Nephron (organoid): Measurements from ENCODE around the gene TSPAN17.

Experiments used
- H3K27ac Mint-ChIP-seq, 3 experiments: 2 replicates each; pipeline ENCODE4 v1.8.0; 2020; ENCODE audit warnings: mixed read lengths in 3 of 3, mild to moderate bottlenecking in 2 of 3, moderate library complexity in 1 of 3
- H3K27me3 Mint-ChIP-seq: 2 replicates; pipeline ENCODE4 v1.8.0; 2021; ENCODE audit warnings: low read depth, mild to moderate bottlenecking, moderate library complexity, mixed read lengths
- H3K36me3 Mint-ChIP-seq: 2 replicates; pipeline ENCODE4 v1.8.0; 2020; ENCODE audit warnings: low read depth, mixed read lengths
- H3K4me1 Mint-ChIP-seq: 2 replicates; pipeline ENCODE4 v1.8.0; 2020; ENCODE audit warnings: mixed read lengths
- H3K4me3 Mint-ChIP-seq, 3 experiments: 2 replicates each; pipeline ENCODE4 v1.8.0; 2020; ENCODE audit warnings: mild to moderate bottlenecking in 3 of 3, mixed read lengths in 3 of 3, moderate library complexity in 2 of 3
- H3K9me3 Mint-ChIP-seq: 2 replicates; pipeline ENCODE4 v1.8.0; 2020; ENCODE audit warnings: mixed read lengths
- TF ChIP-seq, protein P1 (sequence below), 3 experiments: fragments of 200-600 bp; sonication (generic); IDR thresholded peaks; one replicate each; pipeline ENCODE4 v1.5.0; 2021; ENCODE audit warnings: antibody characterized with exemption in 3 of 3; ENCODE audit not compliant: unreplicated experiment in 3 of 3

TSPAN17 gene

DNA sequence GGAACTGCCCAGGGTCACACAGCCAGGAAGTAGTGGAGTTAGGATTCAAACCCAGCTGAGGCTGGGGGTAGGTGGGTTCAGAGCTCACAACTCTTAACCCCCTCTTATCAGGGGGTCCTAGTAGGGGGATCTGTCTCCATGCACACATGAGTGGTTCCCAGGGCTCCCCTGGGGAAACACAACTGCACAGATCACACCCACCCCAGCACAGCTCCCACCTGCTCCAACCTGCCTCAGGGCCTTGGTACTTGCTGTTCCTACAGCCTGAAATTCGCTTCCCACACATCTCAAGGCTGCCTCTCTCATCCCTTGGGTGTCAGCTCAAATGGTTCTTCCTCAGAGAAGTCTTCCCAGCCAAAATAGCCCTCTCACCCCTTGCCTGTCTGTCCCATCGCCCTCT lies 21.8 kb upstream of the TSPAN17 start:
- H3K36me3 Mint-ChIP-seq: no peaks in the 10 kb centered on the region
- no peaks in the 10 kb centered on the region for H3K4me1 Mint-ChIP-seq
- no peak overlapping the region for H3K4me3 Mint-ChIP-seq
- TF ChIP-seq, protein P1, sequence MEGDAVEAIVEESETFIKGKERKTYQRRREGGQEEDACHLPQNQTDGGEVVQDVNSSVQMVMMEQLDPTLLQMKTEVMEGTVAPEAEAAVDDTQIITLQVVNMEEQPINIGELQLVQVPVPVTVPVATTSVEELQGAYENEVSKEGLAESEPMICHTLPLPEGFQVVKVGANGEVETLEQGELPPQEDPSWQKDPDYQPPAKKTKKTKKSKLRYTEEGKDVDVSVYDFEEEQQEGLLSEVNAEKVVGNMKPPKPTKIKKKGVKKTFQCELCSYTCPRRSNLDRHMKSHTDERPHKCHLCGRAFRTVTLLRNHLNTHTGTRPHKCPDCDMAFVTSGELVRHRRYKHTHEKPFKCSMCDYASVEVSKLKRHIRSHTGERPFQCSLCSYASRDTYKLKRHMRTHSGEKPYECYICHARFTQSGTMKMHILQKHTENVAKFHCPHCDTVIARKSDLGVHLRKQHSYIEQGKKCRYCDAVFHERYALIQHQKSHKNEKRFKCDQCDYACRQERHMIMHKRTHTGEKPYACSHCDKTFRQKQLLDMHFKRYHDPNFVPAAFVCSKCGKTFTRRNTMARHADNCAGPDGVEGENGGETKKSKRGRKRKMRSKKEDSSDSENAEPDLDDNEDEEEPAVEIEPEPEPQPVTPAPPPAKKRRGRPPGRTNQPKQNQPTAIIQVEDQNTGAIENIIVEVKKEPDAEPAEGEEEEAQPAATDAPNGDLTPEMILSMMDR (IDR thresholded peaks at IDR 0.05; ENCODE audit: unreplicated experiment in 3 of 3): no peak
- no peak overlapping the region for H3K27ac Mint-ChIP-seq
- H3K27me3 Mint-ChIP-seq: peaks cover 96% of the 10 kb centered on the region
- H3K9me3 Mint-ChIP-seq: no peaks in the 10 kb centered on the region

DNA sequence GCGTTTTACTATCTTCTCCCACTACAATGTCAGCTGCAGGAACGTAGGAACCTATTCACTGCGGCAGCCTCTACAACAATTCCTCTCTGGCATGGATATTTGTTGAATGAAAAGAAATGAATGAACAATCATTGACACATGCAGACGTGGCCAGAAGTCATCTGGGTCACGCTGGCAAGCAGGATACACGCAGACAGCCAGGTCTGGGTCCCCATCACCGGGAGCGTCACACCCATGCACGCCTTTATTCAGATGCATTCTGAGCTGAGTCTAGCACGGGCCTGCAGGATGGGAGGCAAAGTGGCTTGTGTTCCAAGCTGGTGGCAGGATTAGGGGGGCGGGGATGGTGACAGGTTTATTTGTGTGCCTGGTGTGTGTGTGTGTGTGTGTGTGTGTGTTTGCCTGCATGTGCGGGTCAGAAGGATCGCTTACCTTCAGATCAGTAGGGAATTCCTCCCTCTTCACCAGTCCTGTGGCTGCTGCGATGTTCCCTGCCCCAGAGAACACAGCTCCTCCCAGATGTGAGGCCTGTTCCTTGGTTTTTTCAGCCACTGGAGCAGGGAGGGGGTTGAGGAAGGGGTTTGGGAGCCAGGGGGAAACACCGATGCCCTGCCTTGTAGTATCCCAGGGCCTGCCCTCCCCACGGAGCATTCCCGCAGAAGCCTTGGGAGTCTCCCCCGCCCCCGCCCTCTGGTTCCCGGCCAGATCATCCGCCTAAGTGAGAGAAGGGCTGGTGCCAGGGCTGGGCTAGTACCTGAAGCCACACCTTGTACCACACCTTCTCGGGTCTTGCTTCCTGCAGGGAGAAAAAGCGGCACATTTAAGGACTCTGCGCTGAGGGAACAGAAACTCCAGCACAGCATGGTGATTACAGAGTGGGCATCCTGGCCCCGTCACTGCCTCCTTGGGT lies 21.1 kb upstream of the TSPAN17 start:
- Mint-ChIP-seq H3K36me3 (no peaks in the 10 kb centered on the region), H3K4me1 (no peaks in the 10 kb centered on the region), H3K27me3 (peaks cover 96% of the 10 kb centered on the region), H3K9me3 (no peaks in the 10 kb centered on the region), H3K27ac (no peak overlapping the region), H3K4me3 (no peak overlapping the region)
- TF ChIP-seq, protein P1 (IDR thresholded peaks at IDR 0.05; ENCODE audit: unreplicated experiment in 3 of 3): no peak

DNA sequence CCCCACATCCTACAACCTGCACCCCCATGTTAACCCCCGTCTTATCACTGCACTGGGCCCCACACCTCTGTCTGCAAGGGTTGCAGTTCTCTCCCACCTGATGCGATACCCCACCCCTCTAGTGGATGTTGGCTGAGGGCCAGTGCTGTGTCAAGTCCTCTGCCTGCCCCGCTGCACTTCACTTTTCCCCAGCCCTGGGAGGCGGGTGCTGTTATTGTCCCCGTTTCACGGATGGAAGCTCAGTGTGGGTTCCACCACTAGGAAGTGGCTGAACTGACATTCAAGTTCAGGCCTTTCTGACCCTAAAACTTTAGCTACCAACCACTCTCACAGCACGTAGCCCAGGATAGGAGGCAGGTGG lies 20.4 kb upstream of the TSPAN17 start:
- H3K36me3 Mint-ChIP-seq: no peaks in the 10 kb centered on the region
- no peak overlapping the region for H3K4me3 Mint-ChIP-seq
- no peak overlapping the region for H3K27ac Mint-ChIP-seq
- no peaks in the 10 kb centered on the region for H3K4me1 Mint-ChIP-seq
- no peaks in the 10 kb centered on the region for H3K9me3 Mint-ChIP-seq
- TF ChIP-seq, protein P1 (IDR thresholded peaks at IDR 0.05; ENCODE audit: unreplicated experiment in 3 of 3): no peak
- peaks cover 96% of the 10 kb centered on the region for H3K27me3 Mint-ChIP-seq

DNA sequence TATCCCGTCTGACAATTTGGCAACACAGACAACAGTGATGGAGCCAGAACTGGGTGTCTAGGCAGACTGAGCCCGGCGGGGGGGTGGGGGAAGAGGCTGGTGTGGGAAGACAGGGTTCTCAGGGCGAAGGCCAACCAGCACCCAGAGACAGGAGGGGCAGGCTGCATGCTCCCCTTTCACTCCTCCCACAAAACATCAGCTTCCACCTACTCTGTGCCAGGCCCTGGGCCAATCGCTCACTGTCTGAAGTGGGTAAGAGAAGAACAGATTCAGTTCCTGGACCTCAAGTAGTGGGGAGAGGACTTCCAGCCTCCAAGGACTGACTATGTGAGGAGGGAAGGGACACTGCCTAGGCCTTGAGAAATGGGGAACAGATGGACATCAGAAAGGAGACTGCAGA lies 19.7 kb upstream of the TSPAN17 start:
- Mint-ChIP-seq H3K36me3 (no peaks in the 10 kb centered on the region), H3K4me1 (no peaks in the 10 kb centered on the region), H3K4me3 (peak overlapping the region in 2 of 3 experiments; percentile 8 to 52), H3K27ac (no peak overlapping the region), H3K27me3 (peaks cover 96% of the 10 kb centered on the region), H3K9me3 (no peaks in the 10 kb centered on the region)
- TF ChIP-seq, protein P1 (IDR thresholded peaks at IDR 0.05; ENCODE audit: unreplicated experiment in 3 of 3): no peak

DNA sequence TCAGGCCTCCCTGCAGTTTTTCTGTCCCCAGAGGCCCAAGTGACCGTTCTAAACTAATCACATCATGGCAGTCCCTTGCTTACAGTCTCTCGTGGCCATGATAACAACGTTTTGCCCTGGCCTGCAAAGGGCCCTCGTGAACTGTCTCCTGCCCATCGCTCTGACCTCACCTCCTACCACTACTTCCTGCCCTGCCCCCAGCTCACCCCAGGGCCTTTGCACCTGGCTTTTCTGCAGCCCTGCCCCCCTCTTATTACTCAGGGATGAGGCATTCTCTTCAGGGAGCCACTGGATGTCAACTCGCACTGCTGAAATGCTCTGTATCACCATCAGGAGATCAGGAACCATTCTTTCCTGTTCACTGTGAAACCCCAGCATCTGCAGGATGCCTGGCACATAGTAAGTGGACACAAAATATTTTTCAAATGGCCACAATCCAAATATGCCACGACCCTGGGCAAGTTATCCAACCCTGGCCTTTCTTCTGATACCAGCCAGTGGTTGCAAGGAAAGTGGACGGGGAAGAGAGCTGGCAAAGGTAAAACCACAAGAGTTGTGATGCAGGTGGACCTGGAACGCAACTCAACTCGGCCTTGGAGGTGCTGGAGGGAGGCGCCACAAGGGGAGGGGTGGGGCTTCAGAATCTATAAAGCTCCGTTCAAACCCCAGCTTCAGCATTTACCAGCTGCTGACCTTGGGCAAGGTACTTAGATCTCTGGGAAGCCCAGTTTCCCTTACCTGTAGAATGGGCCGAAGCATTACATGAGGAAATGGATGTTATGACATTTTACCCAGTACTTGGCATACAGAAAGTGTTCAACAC lies 18.7 kb upstream of the TSPAN17 start:
- Mint-ChIP-seq H3K27ac (no peak overlapping the region), H3K27me3 (peaks cover 96% of the 10 kb centered on the region), H3K4me3 (peak overlapping the region; percentile 26 to 40 (median 33)), H3K36me3 (no peaks in the 10 kb centered on the region), H3K9me3 (no peaks in the 10 kb centered on the region), H3K4me1 (no peaks in the 10 kb centered on the region)
- TF ChIP-seq, protein P1 (IDR thresholded peaks at IDR 0.05; ENCODE audit: unreplicated experiment in 3 of 3): no peak
